Uterus (tissue), 2 donors: ENCODE data around the gene DDC.

Experiments
- CTCF ChIP-seq, 4 experiments: fragments of 200-600 bp in 2 of 4; fragments of 450-650 bp in 2 of 4; sonication (generic) in 2 of 4; IDR thresholded peaks; one replicate each; pipeline ENCODE4 v1.5.1; 2016 to 2019; ENCODE audit warnings: antibody characterized with exemption in 4 of 4, mild to moderate bottlenecking in 2 of 4, moderate library complexity in 1 of 4
- POLR2A ChIP-seq, 2 donors: fragments of 450-650 bp; IDR thresholded peaks; one replicate each; pipeline ENCODE4 v1.6.1; 2016; ENCODE audit warnings: antibody characterized with exemption in 2 of 2, mild to moderate bottlenecking in 1 of 2, moderate library complexity in 1 of 2

- TF ChIP-seq CTCF (IDR thresholded peaks at IDR 0.05) (no peak), POLR2A (IDR thresholded peaks at IDR 0.05) (no peak)
These were observed 8.1 kb downstream of the DDC start for GRCh38 chr7:50557099-50557498.
